PC-9 (cell line): ENCODE measurements around the gene B4GALNT2.
"Not testable (repeated sequence)": the region's sequence is repeated elsewhere in the genome, so short reads cannot be mapped to it uniquely, and the experiment has no call there.

Experiments
- EZH2 ChIP-seq: fragments of 200-600 bp; sonication (generic); IDR thresholded peaks from 2 replicates; pipeline ENCODE4 v1.8.0; 2017; ENCODE audit warnings: antibody characterized with exemption, low read depth
- TF ChIP-seq, protein P1 (sequence below): fragments of 200-600 bp; sonication (generic); conservative IDR thresholded peaks from 2 replicates; pipeline ENCODE4 v1.6.1; 2017; ENCODE audit warnings: mixed run types, antibody characterized with exemption, mild to moderate bottlenecking, moderate library complexity

- TF ChIP-seq, protein P1, sequence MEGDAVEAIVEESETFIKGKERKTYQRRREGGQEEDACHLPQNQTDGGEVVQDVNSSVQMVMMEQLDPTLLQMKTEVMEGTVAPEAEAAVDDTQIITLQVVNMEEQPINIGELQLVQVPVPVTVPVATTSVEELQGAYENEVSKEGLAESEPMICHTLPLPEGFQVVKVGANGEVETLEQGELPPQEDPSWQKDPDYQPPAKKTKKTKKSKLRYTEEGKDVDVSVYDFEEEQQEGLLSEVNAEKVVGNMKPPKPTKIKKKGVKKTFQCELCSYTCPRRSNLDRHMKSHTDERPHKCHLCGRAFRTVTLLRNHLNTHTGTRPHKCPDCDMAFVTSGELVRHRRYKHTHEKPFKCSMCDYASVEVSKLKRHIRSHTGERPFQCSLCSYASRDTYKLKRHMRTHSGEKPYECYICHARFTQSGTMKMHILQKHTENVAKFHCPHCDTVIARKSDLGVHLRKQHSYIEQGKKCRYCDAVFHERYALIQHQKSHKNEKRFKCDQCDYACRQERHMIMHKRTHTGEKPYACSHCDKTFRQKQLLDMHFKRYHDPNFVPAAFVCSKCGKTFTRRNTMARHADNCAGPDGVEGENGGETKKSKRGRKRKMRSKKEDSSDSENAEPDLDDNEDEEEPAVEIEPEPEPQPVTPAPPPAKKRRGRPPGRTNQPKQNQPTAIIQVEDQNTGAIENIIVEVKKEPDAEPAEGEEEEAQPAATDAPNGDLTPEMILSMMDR = not testable (repeated sequence)
- not testable (repeated sequence) for TF ChIP-seq EZH2
Observed at GRCh38 chr17:49175978-49176377, 43.4 kb downstream of the B4GALNT2 start.
